GM21576 (cell line): ENCODE measurements around the gene STX18.
"Not testable (repeated sequence)": the region's sequence is repeated elsewhere in the genome, so short reads cannot be mapped to it uniquely, and the experiment has no call there.

Source experiments
- ATAC-seq: cut with Tn5 transposase; IDR thresholded peaks from one replicate; pipeline ENCODE4 v1.9.1; 2021; ENCODE audit warnings: mild to moderate bottlenecking, moderate library complexity; ENCODE audit not compliant: unreplicated experiment

The STX18 gene

GRCh38 chr4:4510641-4511040 lies 31.2 kb downstream of the STX18 start:
- ATAC-seq, result not testable (repeated sequence)

DNA sequence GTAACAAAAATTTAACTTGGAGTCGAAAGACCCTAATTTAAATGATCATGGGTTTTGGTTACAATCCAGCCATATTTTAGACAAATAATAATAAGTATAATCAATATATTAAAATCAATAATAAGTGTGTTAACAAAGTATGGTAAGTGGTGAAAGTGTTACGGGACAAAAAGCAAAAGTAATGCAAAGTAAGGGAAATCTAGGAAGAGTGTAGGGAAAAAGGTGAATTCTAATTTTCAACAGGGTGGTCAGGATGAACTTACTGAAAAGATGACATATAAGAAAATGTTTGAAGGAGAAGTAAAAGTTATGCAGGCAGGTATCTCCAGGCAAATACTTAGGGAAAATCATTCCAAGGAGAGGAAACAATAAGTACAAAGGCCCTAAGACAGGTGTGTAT lies 32.3 kb downstream of the STX18 start:
- ATAC-seq, result no peak

GRCh38 chr4:4507923-4508322 lies 33.9 kb downstream of the STX18 start:
- ATAC-seq, result no peak

DNA sequence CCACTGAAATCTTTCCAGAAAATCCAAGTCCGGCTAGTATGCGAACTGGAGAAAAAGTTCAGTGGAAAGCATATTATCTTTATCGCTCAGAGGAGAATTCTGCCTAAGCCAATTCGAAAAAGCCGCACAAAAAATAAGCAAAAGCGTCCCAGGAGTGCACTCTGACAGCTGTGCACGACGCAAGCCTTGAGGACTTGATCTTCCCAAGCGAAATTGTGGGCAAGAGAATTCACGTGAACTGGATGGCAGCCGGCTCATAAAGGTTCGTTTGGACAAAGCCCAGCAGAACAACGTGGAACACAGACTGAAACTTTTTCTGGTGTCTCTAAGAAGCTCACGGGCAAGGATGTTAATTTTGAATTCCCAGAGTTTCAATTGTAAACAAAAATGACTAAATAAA lies 34.4 kb downstream of the STX18 start:
- ATAC-seq, result no peak

DNA sequence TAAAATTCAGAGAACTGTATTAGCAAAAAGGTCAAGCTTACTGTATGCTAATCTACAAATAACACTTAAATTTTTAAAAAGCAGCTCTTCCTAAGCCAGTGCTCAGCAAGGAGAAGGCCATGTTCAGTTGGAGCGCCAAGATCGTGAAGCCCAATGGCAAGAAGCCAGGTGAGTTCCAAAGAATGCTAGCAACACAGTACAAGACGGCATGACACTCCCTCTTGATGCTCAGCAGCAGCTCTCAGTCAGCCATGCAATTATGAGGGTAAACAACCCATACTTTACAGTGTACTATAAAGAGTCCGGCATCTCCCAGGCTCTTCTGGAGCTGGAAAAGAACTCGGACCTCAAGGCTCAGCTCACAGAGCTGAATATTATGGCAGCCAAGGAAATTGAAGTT lies 34.9 kb downstream of the STX18 start:
- no peak for ATAC-seq

GRCh38 chr4:4505211-4505610 lies 36.6 kb downstream of the STX18 start:
- ATAC-seq, result not testable (repeated sequence)

DNA sequence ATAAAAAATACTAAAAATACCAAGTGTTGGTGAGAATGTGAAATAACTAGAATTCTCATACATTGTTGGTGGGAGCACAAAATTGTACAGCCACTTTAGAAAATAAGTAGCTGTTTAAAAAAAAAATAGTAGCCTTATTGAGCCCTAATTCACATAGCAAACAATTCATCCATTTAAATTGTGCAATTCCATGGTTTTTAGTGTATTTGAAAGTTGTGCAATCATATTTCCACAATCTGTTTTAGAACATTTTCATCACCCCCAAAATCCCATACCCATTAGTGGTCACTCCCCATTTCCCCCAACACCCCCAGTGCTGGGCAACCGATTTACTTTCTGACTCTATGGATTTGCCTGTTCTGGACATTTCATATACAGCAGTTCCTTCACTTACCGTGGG lies 37.1 kb downstream of the STX18 start:
- ATAC-seq, result no peak

DNA sequence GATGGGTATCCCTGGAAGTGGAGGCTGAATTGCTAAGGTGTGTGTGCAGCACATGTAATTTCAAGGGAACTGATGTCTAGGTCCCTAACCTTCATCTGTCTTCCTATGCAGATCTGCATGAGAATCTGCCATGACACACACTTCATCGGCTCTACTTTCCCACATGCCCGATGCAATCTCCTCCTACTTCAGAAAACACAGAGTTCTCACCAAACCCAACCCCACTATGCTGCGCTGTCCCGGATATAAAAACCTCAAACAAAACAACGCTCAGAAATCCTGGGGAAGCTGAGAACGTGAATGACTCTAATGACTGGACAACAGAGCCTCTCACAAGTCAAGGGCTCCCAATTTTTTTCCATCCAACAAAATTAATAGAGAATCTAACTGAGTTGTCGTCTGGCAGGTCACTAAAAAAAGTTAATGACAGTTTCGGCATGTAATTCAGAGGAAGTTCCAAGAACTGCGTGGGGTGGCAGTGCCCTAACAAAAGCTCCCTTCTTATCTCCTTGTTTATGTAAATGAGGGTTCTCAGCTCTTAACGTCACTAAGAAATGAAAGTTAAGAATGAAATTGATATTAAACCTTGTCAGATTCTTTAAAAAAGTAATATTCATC lies 39.0 kb downstream of the STX18 start:
- ATAC-seq, result peak; percentile 54

DNA sequence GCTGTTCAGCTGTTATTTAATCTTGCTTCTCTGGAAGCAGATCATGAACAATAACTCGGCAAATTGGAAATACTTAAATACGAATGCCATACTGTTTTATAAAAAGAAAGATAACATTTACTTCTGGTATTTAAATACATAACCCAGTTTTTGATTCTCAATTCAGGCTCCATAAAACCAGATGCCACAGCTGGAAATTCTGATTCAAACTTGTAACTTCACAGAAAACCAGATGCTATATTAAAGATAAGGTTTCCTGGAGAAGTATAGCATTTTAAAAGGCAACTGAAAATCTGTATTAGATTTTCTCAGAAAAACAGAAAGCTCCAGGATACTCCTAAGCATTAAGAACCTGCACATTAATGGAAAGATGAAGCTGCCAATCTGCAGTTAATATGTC lies 40.2 kb downstream of the STX18 start:
- no peak for ATAC-seq

DNA sequence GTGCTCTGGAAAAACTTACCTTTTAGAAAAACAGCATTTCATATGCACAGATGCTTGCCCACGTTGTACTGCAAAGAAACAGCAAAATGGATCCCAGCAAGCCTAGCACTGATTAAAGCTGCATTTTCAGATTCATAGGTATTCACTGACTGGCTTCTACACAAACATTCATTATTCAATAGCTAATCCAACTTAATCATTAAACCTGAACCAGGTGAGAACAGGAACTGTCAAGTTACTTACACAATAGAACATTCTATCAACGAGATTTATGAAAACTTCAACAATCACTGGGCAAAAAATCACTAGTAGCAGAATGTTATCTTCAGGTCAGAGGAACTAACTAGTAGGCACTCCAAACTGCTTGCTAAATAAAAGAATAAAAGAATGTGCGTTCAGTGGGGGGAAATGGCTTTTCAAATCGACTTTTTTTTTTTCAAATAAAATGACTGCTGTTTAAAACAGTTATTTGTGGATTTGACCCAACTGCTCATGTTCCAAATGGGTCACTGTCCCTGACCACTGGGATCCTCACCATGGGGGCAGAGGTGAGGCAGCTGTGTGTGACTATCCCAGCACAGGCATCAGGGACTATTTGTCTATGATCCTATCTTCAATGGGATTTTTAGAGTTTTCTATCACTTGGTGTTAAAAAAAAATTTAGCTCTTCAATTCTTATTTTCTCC lies 42.3 kb downstream of the STX18 start:
- ATAC-seq, result no peak

GRCh38 chr4:4496592-4497372 lies 45.1 kb downstream of the STX18 start:
- no peak for ATAC-seq

DNA sequence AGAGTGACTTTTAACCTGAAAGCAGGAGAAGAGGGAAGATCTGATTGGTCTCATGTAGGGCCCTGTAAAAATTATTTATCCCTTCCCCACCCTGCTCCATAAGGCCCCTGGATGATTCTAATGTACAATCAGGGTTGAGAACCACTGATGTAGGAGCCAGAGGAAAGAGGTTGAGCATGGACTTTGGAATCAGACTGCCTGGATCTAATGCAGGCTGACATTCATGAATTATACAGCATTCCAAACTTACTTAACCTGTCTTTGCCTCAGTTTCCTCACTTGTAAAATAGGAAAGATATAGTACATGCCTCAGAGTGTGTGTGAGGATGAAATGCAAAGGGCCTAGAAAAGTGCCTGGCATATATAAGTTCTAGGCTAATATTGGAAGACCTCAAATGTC lies 47.0 kb downstream of the STX18 start:
- no peak for ATAC-seq

DNA sequence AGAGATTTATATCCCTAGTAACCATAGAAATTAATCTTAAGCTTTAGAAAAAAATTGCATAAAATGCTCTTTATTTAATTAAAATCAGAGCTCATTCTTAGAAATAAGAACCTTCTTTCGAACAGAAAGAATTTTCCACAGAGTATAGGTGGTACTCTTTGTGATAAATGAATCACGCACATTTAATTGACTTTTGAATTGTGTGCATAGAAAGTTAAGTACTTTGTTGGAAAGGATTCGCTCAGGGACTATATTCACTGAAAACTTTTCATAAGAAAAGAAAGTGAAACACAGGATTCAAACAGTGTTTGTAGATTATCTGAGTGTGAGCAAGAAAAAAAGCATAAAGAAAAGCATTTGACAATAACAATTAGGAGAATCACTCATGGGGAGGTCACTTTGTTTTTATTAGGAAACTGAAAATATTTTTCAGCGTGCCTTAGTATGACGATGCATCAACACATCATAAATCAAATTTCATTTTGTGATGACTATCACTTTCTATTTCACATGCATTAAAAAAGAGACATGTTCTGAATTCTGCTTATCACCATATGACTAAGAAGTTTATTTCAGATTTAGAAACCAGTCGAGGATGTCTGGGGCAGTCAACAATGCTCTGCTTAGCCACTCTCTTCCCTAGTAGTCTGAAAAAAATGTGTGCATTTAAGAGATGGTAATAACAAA lies 49.5 kb downstream of the STX18 start:
- peak; percentile 66 for ATAC-seq

DNA sequence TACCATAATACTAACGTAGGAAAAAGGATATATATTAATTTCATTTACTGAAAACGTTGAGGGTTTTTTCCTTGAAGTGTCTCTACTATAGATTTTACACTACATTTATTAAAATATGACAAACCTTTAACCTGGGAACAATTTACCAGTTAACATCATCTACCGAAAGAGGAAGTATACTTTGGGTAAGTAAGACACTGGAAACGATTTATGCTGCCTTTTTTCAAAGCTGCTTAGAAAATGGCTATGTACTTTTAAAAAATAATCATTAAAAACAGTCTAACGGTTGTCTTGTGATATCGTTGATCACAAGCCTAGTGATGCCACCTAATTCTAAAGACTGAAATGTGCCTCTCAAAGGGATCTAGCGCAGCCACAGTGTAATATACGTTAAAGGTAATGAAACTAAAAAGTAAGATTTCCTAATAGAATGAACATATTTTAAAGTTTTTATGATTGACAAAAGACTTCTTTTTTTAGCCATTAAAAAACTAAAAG lies 50.4 kb downstream of the STX18 start:
- ATAC-seq, result no peak

GRCh38 chr4:4490816-4491215 lies 51.0 kb downstream of the STX18 start:
- no peak for ATAC-seq

DNA sequence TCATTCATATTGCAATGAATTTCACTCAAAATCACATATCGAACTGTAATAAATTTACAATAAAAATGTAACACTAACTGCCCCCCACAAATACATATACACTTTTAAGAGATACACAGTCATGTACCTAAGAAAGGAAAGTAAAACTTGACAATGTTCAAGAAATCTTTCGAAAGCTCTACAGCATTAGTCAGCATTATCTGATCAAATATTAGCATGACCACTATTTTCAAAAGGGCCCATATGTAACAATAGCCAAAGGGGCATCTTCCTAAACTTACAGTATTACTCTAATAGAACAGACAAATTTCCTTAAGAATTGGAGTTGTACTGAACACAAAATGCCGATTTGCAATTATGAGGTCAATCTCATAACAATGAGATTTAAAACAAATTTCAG lies 51.8 kb downstream of the STX18 start:
- ATAC-seq, result no peak

DNA sequence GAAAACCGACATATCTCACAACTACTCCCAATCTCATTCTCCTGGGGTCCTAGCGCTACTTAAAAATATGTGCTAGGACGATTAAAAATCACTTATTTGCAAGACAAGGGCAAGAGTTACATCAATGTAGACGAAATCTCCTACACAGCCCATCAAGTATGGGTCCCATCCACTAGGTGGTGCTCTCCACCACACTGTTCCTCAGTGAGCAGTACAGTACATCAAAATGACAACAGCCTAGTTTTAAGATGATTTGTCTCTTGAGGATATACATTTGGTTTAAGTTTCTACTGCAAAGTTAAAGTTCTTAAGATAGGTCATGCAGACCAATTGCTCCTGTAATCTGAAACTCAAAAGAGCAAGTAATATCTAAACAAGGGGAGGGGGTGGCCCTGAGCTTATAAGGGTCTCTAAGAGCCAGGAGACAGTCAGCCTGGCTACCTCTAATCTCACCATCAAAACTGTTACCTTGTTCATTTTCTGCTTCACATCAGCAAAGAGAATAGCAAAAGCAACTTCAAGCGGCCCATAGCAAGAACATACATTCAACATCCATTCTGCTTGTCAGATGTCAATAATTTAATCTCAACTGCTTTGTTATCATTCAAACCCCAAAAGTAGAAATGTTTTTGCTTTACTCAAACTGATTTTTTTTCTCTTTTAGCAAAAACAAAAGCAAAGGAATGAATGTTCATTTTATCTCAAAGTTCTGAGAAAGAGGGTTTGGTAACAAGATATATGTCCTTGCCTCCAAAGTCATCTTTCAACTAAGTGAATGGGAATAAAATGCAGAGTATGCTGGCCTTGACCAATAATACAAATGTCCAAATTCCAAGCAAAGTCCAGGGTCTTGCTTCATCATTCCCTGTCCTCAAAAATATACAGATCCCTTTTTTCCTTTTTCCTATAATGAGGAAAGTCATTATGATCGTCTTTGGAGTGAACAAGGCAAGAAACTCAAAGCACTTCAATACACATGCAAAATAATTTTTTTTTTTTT lies 53.1 kb downstream of the STX18 start:
- ATAC-seq, result peak; percentile 73

DNA sequence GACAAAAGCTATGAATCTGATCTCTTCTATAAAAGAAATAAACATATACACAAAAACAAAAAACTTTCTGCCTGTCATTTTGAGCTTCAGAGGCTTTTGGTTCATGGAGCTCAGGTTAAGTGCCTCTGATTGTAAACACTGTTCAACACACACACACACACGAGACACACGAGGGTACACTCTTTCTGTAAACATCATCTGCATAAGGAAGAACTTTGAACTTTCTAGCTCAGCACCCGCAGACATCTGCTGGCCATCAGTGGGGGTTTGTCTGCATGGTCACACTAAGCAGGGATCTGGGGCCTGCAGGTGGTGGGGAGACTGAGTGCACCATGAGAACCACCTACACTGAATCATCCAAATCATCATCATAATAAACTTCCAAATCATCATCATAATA lies 54.9 kb downstream of the STX18 start:
- ATAC-seq, result no peak

DNA sequence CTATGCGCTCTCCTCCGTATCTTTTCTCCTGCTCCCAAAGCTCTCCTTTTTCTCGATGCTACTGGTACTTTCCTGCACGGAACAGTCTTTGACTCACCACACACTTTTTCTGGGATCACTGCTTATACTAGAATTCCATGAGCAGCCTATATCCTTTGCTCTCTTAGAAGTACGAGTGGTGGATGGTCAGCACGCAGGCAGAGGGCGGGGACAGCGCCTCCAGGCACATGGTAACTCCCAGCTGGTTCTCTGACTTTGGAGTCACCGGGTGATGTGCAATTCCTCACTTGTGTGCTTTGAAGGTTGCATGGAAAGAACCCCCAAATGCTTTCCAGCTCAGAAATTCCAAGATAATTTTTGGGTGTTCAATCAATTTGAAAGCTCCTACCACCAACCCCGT lies 56.0 kb downstream of the STX18 start:
- no peak for ATAC-seq

DNA sequence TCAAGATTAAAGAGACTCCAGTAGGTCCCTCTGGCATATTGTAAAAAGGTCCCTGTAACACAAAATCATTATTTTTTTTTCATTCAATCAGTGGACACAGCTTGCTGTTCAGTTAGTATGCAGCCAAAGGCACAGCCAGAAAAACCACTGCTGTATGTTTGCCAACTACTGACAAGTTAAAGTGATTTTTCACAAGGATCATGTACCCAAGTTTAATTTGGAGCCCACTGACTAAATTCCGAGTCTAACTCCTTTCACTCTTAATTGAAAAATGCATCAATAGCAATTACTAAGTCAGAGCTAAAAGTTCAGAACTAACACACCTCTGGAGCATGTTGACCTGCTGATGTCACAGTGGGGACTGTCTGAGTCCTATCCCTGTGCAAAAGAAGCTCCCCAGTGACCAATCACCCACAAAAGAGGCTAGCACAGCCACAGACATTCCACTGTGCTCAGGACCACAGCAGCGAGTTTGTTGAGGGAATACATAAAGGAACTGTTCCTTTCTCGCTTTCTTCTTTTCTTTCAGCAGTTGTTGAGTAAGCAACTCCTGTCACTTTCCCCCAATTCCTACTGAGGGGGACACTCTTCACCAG lies 60.4 kb downstream of the STX18 start:
- ATAC-seq, result no peak
